Sigmoid colon (tissue), 7 donors: ENCODE results near the gene SPATA25. TPM values are rescaled to one million over a fixed set of nuclear protein-coding genes. Genes with fewer than 3 reads are reported as not detected.

Experiments
- DNase-seq: peaks from one replicate; pipeline ENCODE4 v3.0.0-alpha.2; 2019
- H3K27ac ChIP-seq, 4 donors: fragments of 200-600 bp; sonication (generic); one replicate each; pipeline ENCODE4 v1.5.1; 2016 to 2019; ENCODE audit warnings: mild to moderate bottlenecking in 1 of 4
- H3K27me3 ChIP-seq, 3 donors: fragments of 200-600 bp; sonication (generic); one replicate each; pipeline ENCODE4 v1.5.1; 2019; ENCODE audit warnings: mild to moderate bottlenecking in 1 of 3
- H3K36me3 ChIP-seq, 4 donors: fragments of 200-600 bp; sonication (generic); one replicate each; pipeline ENCODE4 v1.5.1; 2016 to 2019
- H3K4me1 ChIP-seq, 4 donors: fragments of 200-600 bp; sonication (generic); one replicate each; pipeline ENCODE4 v1.5.1; 2017 to 2019
- H3K4me3 ChIP-seq, 4 donors: fragments of 200-600 bp; sonication (generic); one replicate each; pipeline ENCODE4 v1.5.1; 2017 to 2019; ENCODE audit warnings: mild to moderate bottlenecking in 2 of 4, moderate library complexity in 1 of 4
- H3K9me3 ChIP-seq, 4 donors: fragments of 200-600 bp in 3 of 4; sonication (generic) in 3 of 4; one replicate each; pipeline versions ENCODE4 v1.5.1 to v1.6.1; 2013 to 2019
- EP300 ChIP-seq, 4 donors: sonication (generic); formaldehyde crosslinking; IDR thresholded peaks; one replicate each; pipeline ENCODE4 v1.6.1; 2017; ENCODE audit warnings: antibody characterized with exemption in 4 of 4
- POLR2A ChIP-seq, 2 donors: fragments of 450-650 bp; IDR thresholded peaks; one replicate each; pipeline ENCODE4 v1.6.1; 2016; ENCODE audit warnings: antibody characterized with exemption in 2 of 2, mild to moderate bottlenecking in 2 of 2, moderate library complexity in 2 of 2
- POLR2AphosphoS5 ChIP-seq, 4 donors: sonication (generic); formaldehyde crosslinking; IDR thresholded peaks; one replicate each; pipeline ENCODE4 v1.6.1; 2017; ENCODE audit warnings: antibody characterized with exemption in 4 of 4
- WGBS, 2 donors: extraction: QIAGEN DNeasy Blood & Tissue Kit; methylation state at CpG; one replicate each; pipeline ENCODE4 v1.1.7; 2013; 5-methylcytosine and 5-hydroxymethylcytosine counted together
- intact Hi-C: fragments of 100-400 bp; cut with DNase I; formaldehyde crosslinking; loops from one replicate; pipeline ENCODE4 v1.15.1; 2023
- polyA plus RNA-seq, 3 donors: library from polyadenylated mRNA; stranded (reverse); fragments of 200-250 nt; gene quantifications; one replicate each; pipeline ENCODE4 v1.2.3, GENCODE V29; 2013
- total RNA-seq, 4 donors: library from RNA; depleted of rRNA; stranded (reverse); fragments of >200 nt; gene quantifications; one replicate each; pipeline ENCODE4 v1.1.0, GENCODE V29; 2016
- TF ChIP-seq, protein P1 (sequence below), 4 experiments: fragments of 450-650 bp in 3 of 4; fragments of 200-600 bp in 1 of 4; IDR thresholded peaks; one replicate each; pipeline ENCODE4 v1.5.1; 2016 to 2019; ENCODE audit warnings: antibody characterized with exemption in 4 of 4, mild to moderate bottlenecking in 3 of 4, moderate library complexity in 2 of 4
- donor health status: healthy with polysubstance abuse.
- donor health status: Bipolar disorder and iron deficiency.
- donor health status: healthy.

SPATA25 gene
- total and polyA plus RNA-seq, 7 donors: 1.6 to 7.5 (median 1.8) TPM; not detected in 2

DNA sequence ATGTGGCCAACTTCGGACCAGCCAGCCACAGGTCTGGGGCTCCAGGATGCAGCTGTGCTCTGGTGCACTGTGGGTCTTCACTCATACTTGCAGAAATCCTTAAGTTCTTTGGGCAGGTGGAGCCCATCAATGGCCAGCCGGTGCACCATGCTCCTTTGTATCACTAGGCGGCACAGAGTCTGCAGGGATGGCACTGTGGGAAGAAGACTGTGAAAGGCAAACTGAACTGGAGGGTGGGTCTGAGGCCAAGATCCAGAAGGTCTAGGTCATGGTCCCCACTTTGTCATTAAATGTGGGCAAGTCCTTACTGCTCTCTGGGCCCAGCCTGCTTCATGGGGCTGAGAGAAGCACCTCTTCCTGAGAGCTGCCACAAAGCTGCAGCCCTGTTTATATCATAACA lies 1.3 kb upstream of the SPATA25 start:
- H3K27me3 ChIP-seq: no peaks in the 10 kb centered on the region
- H3K9me3 ChIP-seq: no peaks in the 10 kb centered on the region
- TF ChIP-seq, protein P1, sequence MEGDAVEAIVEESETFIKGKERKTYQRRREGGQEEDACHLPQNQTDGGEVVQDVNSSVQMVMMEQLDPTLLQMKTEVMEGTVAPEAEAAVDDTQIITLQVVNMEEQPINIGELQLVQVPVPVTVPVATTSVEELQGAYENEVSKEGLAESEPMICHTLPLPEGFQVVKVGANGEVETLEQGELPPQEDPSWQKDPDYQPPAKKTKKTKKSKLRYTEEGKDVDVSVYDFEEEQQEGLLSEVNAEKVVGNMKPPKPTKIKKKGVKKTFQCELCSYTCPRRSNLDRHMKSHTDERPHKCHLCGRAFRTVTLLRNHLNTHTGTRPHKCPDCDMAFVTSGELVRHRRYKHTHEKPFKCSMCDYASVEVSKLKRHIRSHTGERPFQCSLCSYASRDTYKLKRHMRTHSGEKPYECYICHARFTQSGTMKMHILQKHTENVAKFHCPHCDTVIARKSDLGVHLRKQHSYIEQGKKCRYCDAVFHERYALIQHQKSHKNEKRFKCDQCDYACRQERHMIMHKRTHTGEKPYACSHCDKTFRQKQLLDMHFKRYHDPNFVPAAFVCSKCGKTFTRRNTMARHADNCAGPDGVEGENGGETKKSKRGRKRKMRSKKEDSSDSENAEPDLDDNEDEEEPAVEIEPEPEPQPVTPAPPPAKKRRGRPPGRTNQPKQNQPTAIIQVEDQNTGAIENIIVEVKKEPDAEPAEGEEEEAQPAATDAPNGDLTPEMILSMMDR (IDR thresholded peaks at IDR 0.05): no peak
- TF ChIP-seq POLR2A (IDR thresholded peaks at IDR 0.05) (no peak), EP300 (IDR thresholded peaks at IDR 0.05) (no peak), POLR2AphosphoS5 (IDR thresholded peaks at IDR 0.05) (no peak)
- intact Hi-C loops: no loop called here
- no peak overlapping the region for H3K4me3 ChIP-seq
- no peak overlapping the region for H3K27ac ChIP-seq
- no peak for DNase-seq
- WGBS, 2 donors: 90 to 96% methylated on average over 3 of the region's 3 CpGs
- H3K4me1 ChIP-seq: peaks cover 0 to 45% (median 32%) of the 10 kb centered on the region in 4 donors
- peaks cover under 1 to 51% (median 2%) of the 10 kb centered on the region in 4 donors for H3K36me3 ChIP-seq

DNA sequence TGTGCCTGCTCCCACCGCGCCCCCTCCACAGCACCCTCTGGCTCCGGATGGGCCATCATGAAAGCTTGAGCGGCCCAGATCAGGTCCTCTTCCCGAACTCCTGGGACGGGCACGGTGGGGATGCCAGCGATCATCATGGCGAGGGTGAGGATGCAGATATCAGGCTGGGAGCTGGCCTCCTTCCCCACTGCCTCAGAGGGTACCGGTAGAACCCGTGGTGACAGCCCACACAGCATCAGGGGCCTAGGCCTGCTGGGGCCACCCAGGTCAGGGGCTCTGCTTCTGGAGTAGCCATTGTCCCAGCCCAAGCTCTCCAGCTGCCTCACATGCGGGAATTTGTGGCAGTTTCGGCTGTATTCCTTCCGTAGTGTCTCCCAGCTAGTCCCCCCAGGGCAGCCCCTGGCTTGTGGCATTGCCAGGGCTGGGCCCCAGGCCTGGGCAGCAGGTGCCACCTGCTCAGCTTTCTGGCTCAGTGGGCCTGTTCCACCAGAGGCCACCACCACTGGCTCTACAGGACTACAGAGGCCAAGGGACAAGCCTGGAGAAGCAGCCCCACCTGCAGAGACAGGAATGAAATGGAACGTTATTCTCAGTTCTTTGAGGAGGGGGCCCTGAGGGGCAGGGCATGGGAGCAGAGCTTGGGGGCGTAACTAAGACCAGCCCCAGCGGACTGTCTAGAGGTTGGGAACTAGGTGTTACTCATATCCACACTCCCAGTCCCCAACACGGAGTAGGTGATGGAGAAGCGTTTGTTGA lies 654 bp downstream of the SPATA25 start:
- H3K4me1 ChIP-seq: peaks cover 0 to 33% (median 27%) of the 10 kb centered on the region in 4 donors

DNA sequence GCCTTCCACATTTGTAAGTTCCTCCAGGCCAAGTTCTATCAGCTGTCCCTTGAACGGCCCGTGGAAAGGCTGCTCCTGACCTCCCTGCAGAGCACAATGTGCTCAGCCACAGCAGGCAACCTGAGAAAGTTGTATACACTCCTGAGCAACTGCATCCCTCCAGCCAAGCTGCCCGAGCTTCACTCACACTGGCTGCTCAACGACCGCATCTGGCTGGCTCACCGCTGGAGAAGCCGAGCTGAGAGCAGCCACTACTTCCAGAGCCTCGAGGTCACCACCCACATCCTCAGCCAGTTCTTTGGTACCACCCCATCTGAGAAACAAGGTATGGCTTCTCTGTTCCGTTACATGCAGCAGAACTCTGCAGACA lies 4.3 kb downstream of the SPATA25 start:
- Histone ChIP-seq H3K36me3 (peaks cover 6 to 57% (median 14%) of the 10 kb centered on the region in 4 donors), H3K4me3 (no peak overlapping the region), H3K27ac (no peak overlapping the region), H3K4me1 (peaks cover 0 to 20% (median 12%) of the 10 kb centered on the region in 4 donors), H3K27me3 (no peaks in the 10 kb centered on the region), H3K9me3 (no peaks in the 10 kb centered on the region)
- intact Hi-C loops: no loop called here
- no peak for DNase-seq
- TF ChIP-seq, protein P1 (IDR thresholded peaks at IDR 0.05): no peak
- no peak for TF ChIP-seq POLR2AphosphoS5 (IDR thresholded peaks at IDR 0.05)
- no peak for TF ChIP-seq POLR2A (IDR thresholded peaks at IDR 0.05)
- TF ChIP-seq EP300 (IDR thresholded peaks at IDR 0.05): no peak
- WGBS, 2 donors: 82 to 89% methylated on average over 9 of the region's 9 CpGs

More for the DNA sequence above, 654 bp downstream of the SPATA25 start:
- Histone ChIP-seq H3K27me3 (no peaks in the 10 kb centered on the region), H3K4me3 (no peak overlapping the region), H3K9me3 (no peaks in the 10 kb centered on the region), H3K27ac (no peak overlapping the region), H3K36me3 (peaks cover 6 to 50% (median 12%) of the 10 kb centered on the region in 4 donors)
- WGBS, 2 donors: 93 to 94% methylated on average over 19 of the region's 19 CpGs
- intact Hi-C loops: no loop called here
- no peak for DNase-seq
- TF ChIP-seq POLR2A (IDR thresholded peaks at IDR 0.05): no peak
- no peak for TF ChIP-seq EP300 (IDR thresholded peaks at IDR 0.05)
- TF ChIP-seq, protein P1 (IDR thresholded peaks at IDR 0.05): no peak
- no peak for TF ChIP-seq POLR2AphosphoS5 (IDR thresholded peaks at IDR 0.05)

DNA sequence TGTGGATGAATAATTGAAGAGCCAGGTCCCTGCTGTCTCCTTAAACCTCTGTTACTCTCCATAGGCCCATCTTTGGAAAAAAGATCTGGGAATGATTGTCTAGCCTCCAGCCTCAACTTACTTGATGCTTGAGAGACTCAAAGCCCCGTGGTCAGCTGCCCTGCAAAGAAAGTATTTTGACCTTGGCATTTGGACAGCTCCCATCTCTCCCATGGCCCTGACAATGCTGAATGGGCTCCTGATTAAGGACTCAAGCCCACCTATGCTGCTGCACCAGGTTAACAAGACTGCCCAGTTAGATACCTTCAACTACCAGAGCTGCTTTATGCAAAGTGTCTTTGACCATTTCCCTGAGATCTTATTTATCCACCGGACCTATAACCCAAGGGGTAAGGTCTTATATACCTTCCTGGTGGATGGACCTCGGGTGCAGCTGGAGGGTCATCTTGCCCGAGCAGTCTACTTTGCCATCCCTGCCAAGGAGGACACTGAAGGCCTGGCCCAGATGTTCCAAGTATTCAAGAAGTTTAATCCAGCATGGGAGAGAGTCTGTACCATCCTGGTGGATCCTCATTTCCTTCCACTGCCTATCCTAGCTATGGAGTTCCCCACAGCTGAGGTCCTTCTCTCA lies 4.8 kb downstream of the SPATA25 start:
- Histone ChIP-seq H3K27me3 (no peaks in the 10 kb centered on the region), H3K4me1 (peaks cover 0 to 20% (median 12%) of the 10 kb centered on the region in 4 donors), H3K36me3 (peaks cover 6 to 62% (median 16%) of the 10 kb centered on the region in 4 donors), H3K4me3 (no peak overlapping the region), H3K27ac (no peak overlapping the region), H3K9me3 (no peaks in the 10 kb centered on the region)
- intact Hi-C loops: no loop called here
- 76 to 84% methylated on average over 4 of the region's 4 CpGs for WGBS, 2 donors
- no peak for DNase-seq
- TF ChIP-seq POLR2A (IDR thresholded peaks at IDR 0.05) (no peak), POLR2AphosphoS5 (IDR thresholded peaks at IDR 0.05) (no peak), EP300 (IDR thresholded peaks at IDR 0.05) (no peak)
- TF ChIP-seq, protein P1 (IDR thresholded peaks at IDR 0.05): no peak
